HEK293 (cell line): Measurements from ENCODE around the gene HMGXB3.

ENCODE experiments used
- BCL11B ChIP-seq: fragments of 450-650 bp; formaldehyde crosslinking; IDR thresholded peaks from 2 replicates; pipeline ENCODE4 v1.5.1; 2016; ENCODE audit warnings: low read depth, missing biosample characterization, missing genetic modification characterization
- GLI2 ChIP-seq: fragments of 450-650 bp; formaldehyde crosslinking; IDR thresholded peaks from 2 replicates; pipeline ENCODE4; 2017; ENCODE audit warnings: missing biosample characterization, missing genetic modification characterization, low read depth, borderline replicate concordance
- KLF9 ChIP-seq: fragments of 450-650 bp; formaldehyde crosslinking; IDR thresholded peaks from 2 replicates; pipeline ENCODE4 v1.5.1; 2016; ENCODE audit warnings: missing biosample characterization, missing genetic modification characterization, low read depth
- MYNN ChIP-seq: fragments of 450-650 bp; formaldehyde crosslinking; IDR thresholded peaks from 2 replicates; pipeline ENCODE4 v1.5.1; 2016; ENCODE audit warnings: missing biosample characterization, missing genetic modification characterization, borderline replicate concordance
- PRDM1 ChIP-seq: fragments of 450-650 bp; formaldehyde crosslinking; IDR thresholded peaks from 2 replicates; pipeline ENCODE4; 2016; ENCODE audit warnings: missing biosample characterization, missing genetic modification characterization
- REPIN1 ChIP-seq: fragments of 450-650 bp; formaldehyde crosslinking; IDR thresholded peaks from 2 replicates; pipeline ENCODE4 v1.5.1; 2017; ENCODE audit warnings: missing biosample characterization, missing genetic modification characterization, low read depth
- SCRT2 ChIP-seq: fragments of 450-650 bp; formaldehyde crosslinking; IDR thresholded peaks from 2 replicates; pipeline ENCODE4 v1.5.1; 2016; ENCODE audit warnings: missing biosample characterization, missing genetic modification characterization
- WT1 ChIP-seq: fragments of 450-650 bp; formaldehyde crosslinking; IDR thresholded peaks from 2 replicates; pipeline ENCODE4 v1.5.1; 2016; ENCODE audit warnings: missing biosample characterization, missing genetic modification characterization
- ZBTB11 ChIP-seq: fragments of 450-650 bp; formaldehyde crosslinking; conservative IDR thresholded peaks from 2 replicates; pipeline ENCODE4 v1.5.1; 2016; ENCODE audit warnings: low read depth, missing biosample characterization, missing genetic modification characterization
- ZEB2 ChIP-seq: fragments of 450-650 bp; formaldehyde crosslinking; IDR thresholded peaks from 2 replicates; pipeline ENCODE4 v1.5.1; 2016; ENCODE audit warnings: missing biosample characterization, missing genetic modification characterization
- ZNF114 ChIP-seq: fragments of 450-650 bp; formaldehyde crosslinking; IDR thresholded peaks from 2 replicates; pipeline ENCODE4 v1.5.0; 2017; ENCODE audit warnings: missing biosample characterization, missing genetic modification characterization
- ZNF138 ChIP-seq: fragments of 450-650 bp; formaldehyde crosslinking; IDR thresholded peaks from 2 replicates; pipeline ENCODE4 v1.5.1; 2016; ENCODE audit warnings: missing biosample characterization, missing genetic modification characterization, borderline replicate concordance
- ZNF148 ChIP-seq: fragments of 450-650 bp; formaldehyde crosslinking; IDR thresholded peaks from 2 replicates; pipeline ENCODE4 v1.5.0; 2017; ENCODE audit warnings: missing biosample characterization, missing genetic modification characterization, borderline replicate concordance
- ZNF221 ChIP-seq: fragments of 450-650 bp; formaldehyde crosslinking; IDR thresholded peaks from 2 replicates; pipeline ENCODE4 v1.5.1; 2017; ENCODE audit warnings: missing biosample characterization, missing genetic modification characterization, borderline replicate concordance
- ZNF302 ChIP-seq: fragments of 450-650 bp; formaldehyde crosslinking; IDR thresholded peaks from 2 replicates; pipeline ENCODE4 v1.5.1; 2016; ENCODE audit warnings: missing biosample characterization, missing genetic modification characterization, low read depth
- ZNF324 ChIP-seq: fragments of 450-650 bp; formaldehyde crosslinking; IDR thresholded peaks from 2 replicates; pipeline ENCODE4 v1.5.1; 2016; ENCODE audit warnings: missing biosample characterization, missing genetic modification characterization
- ZNF366 ChIP-seq: fragments of 450-650 bp; formaldehyde crosslinking; conservative IDR thresholded peaks from 2 replicates; pipeline ENCODE4 v1.5.1; 2016; ENCODE audit warnings: missing biosample characterization, missing genetic modification characterization
- ZNF37A ChIP-seq: fragments of 450-650 bp; IDR thresholded peaks from 2 replicates; pipeline ENCODE4 v1.5.1; 2018; ENCODE audit warnings: missing biosample characterization, missing genetic modification characterization
- ZNF529 ChIP-seq: fragments of 450-650 bp; formaldehyde crosslinking; IDR thresholded peaks from 2 replicates; pipeline ENCODE4 v1.5.1; 2017; ENCODE audit warnings: missing genetic modification characterization, missing biosample characterization; ENCODE audit not compliant: insufficient replicate concordance
- ZNF530 ChIP-seq: fragments of 450-650 bp; formaldehyde crosslinking; IDR thresholded peaks from 2 replicates; pipeline ENCODE4 v1.5.1; 2016; ENCODE audit warnings: low read depth, missing biosample characterization, missing genetic modification characterization
- ZNF558 ChIP-seq: fragments of 450-650 bp; formaldehyde crosslinking; IDR thresholded peaks from 2 replicates; pipeline ENCODE4 v1.5.1; 2016; ENCODE audit warnings: missing biosample characterization, missing genetic modification characterization
- ZNF600 ChIP-seq: fragments of 450-650 bp; formaldehyde crosslinking; IDR thresholded peaks from 2 replicates; pipeline ENCODE4 v1.5.1; 2016; ENCODE audit warnings: missing biosample characterization, missing genetic modification characterization
- ZNF623 ChIP-seq: fragments of 450-650 bp; formaldehyde crosslinking; IDR thresholded peaks from 2 replicates; pipeline ENCODE4 v1.5.1; 2016; ENCODE audit warnings: missing biosample characterization, missing genetic modification characterization
- ZNF677 ChIP-seq: fragments of 450-650 bp; IDR thresholded peaks from 2 replicates; pipeline ENCODE4 v1.5.0; 2018; ENCODE audit warnings: missing biosample characterization, mild to moderate bottlenecking, missing genetic modification characterization, moderate library complexity
- ZNF747 ChIP-seq: fragments of 450-650 bp; formaldehyde crosslinking; IDR thresholded peaks from 2 replicates; pipeline ENCODE4 v1.5.1; 2016; ENCODE audit warnings: missing biosample characterization, missing genetic modification characterization
- ZNF777 ChIP-seq: fragments of 450-650 bp; formaldehyde crosslinking; IDR thresholded peaks from 2 replicates; pipeline ENCODE4 v1.5.1; 2017; ENCODE audit warnings: missing biosample characterization, missing genetic modification characterization, borderline replicate concordance
- ZNF791 ChIP-seq: fragments of 450-650 bp; formaldehyde crosslinking; IDR thresholded peaks from 2 replicates; pipeline ENCODE4 v1.5.1; 2016; ENCODE audit warnings: missing biosample characterization, missing genetic modification characterization
- TF ChIP-seq, protein P1 (sequence below): fragments of 450-650 bp; formaldehyde crosslinking; IDR thresholded peaks from 2 replicates; pipeline ENCODE4 v1.5.1; 2017; ENCODE audit warnings: missing biosample characterization, missing genetic modification characterization
- TF ChIP-seq, protein P2 (sequence below): fragments of 450-650 bp; formaldehyde crosslinking; IDR thresholded peaks from 2 replicates; pipeline ENCODE4 v1.5.1; 2016; ENCODE audit warnings: missing biosample characterization, missing genetic modification characterization
- TF ChIP-seq, protein P3 (sequence below): fragments of 450-650 bp; formaldehyde crosslinking; IDR thresholded peaks from 2 replicates; pipeline ENCODE4 v1.5.1; 2016; ENCODE audit warnings: missing biosample characterization, missing genetic modification characterization

Gene HMGXB3

DNA sequence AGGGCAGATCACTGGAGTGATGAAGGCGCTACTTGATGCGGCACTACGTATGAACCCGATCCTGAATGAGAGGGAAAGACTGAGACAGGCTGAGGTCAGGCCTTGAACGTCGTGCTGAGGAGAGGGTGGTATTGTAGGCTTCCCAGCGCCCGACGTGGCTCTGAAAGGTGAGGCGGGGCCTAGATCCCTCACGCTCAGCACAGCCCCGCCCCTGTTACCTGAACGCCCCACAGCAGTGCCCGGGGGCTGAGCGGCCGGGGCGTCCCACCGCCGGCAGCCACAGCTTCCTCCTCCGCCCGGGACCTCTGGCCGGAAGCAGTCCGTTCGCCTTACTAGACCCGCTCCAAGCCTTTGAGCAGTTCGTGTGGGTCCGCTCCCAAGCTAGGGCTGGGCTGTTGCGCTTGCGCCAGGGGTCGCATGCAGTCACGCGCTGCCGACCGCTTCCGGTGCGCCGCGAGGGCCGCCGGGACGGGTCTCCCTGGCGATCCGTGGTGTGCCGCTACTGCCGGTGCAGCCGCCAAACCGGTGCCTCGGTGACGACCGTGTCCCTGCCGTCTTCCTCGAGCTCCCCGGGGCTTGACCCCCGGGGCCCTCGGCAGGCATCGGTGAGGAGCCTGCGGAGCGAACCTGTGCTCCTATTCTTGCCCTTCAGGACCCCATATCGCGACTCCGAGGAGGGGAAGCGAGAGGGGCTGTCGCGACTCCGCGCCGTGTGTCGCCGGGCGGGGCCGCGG lies at the start of gene HMGXB3, which contains the start of gene TIGD6 (continued):
- TF ChIP-seq ZNF114 (no peak), ZNF529 (no peak), MYNN (tag by site-specific recombination) (no peak), BCL11B (tag by site-specific recombination) (peak; percentile 93; the same call in 1 of the 2 replicates), ZBTB11 (tag by site-specific recombination) (peak; percentile 99), KLF9 (peak; percentile 68), ZNF623 (tag by site-specific recombination) (no peak), ZNF791 (tag by site-specific recombination) (no peak), ZNF148 (tag by site-specific recombination) (no peak), ZNF747 (no peak), ZEB2 (tag by site-specific recombination) (peak; percentile 97; the same call in 1 of the 2 replicates), ZNF600 (tag by site-specific recombination) (peak; percentile 87), GLI2 (no peak), ZNF677 (tag by site-specific recombination) (no peak), ZNF324 (tag by site-specific recombination) (peak; percentile 47), SCRT2 (peak; percentile 93), ZNF37A (tag by site-specific recombination) (no peak), PRDM1 (tag by site-specific recombination) (no peak), ZNF302 (no peak), REPIN1 (tag by site-specific recombination) (no peak; the same call in 1 of the 2 replicates), ZNF366 (no peak), ZNF777 (tag by site-specific recombination) (no peak; the same call in 1 of the 2 replicates), ZNF221 (tag by site-specific recombination) (no peak), ZNF138 (tag by site-specific recombination) (no peak), ZNF558 (tag by site-specific recombination) (no peak), ZNF530 (tag by site-specific recombination) (no peak), WT1 (tag by site-specific recombination) (no peak)
- TF ChIP-seq, protein P1, sequence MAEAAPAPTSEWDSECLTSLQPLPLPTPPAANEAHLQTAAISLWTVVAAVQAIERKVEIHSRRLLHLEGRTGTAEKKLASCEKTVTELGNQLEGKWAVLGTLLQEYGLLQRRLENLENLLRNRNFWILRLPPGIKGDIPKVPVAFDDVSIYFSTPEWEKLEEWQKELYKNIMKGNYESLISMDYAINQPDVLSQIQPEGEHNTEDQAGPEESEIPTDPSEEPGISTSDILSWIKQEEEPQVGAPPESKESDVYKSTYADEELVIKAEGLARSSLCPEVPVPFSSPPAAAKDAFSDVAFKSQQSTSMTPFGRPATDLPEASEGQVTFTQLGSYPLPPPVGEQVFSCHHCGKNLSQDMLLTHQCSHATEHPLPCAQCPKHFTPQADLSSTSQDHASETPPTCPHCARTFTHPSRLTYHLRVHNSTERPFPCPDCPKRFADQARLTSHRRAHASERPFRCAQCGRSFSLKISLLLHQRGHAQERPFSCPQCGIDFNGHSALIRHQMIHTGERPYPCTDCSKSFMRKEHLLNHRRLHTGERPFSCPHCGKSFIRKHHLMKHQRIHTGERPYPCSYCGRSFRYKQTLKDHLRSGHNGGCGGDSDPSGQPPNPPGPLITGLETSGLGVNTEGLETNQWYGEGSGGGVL: no peak
- TF ChIP-seq, protein P2, sequence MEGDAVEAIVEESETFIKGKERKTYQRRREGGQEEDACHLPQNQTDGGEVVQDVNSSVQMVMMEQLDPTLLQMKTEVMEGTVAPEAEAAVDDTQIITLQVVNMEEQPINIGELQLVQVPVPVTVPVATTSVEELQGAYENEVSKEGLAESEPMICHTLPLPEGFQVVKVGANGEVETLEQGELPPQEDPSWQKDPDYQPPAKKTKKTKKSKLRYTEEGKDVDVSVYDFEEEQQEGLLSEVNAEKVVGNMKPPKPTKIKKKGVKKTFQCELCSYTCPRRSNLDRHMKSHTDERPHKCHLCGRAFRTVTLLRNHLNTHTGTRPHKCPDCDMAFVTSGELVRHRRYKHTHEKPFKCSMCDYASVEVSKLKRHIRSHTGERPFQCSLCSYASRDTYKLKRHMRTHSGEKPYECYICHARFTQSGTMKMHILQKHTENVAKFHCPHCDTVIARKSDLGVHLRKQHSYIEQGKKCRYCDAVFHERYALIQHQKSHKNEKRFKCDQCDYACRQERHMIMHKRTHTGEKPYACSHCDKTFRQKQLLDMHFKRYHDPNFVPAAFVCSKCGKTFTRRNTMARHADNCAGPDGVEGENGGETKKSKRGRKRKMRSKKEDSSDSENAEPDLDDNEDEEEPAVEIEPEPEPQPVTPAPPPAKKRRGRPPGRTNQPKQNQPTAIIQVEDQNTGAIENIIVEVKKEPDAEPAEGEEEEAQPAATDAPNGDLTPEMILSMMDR (tag by site-specific recombination): peak; percentile 46; the same call in 1 of the 2 replicates
- TF ChIP-seq, protein P3, sequence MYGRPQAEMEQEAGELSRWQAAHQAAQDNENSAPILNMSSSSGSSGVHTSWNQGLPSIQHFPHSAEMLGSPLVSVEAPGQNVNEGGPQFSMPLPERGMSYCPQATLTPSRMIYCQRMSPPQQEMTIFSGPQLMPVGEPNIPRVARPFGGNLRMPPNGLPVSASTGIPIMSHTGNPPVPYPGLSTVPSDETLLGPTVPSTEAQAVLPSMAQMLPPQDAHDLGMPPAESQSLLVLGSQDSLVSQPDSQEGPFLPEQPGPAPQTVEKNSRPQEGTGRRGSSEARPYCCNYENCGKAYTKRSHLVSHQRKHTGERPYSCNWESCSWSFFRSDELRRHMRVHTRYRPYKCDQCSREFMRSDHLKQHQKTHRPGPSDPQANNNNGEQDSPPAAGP (tag by site-specific recombination): peak; percentile 78; the same call in 1 of the 2 replicates
